ENCODE data around the gene SPSB4.

Gene SPSB4

GRCh38 chr3:141146979-141147470 is 95.9 kb downstream of the SPSB4 start:
- Histone ChIP-seq H3K4me3 (ENCODE audit: low read depth, low read length) (no peak overlapping the region), H3K27me3 (ENCODE audit: control insufficient read depth, insufficient read depth, low read length) (no peaks in the 10 kb centered on the region), H3K36me3 (ENCODE audit: control insufficient read depth, insufficient read depth, low read length) (no peaks in the 10 kb centered on the region), H3K9me3 (ENCODE audit: control insufficient read depth, insufficient read depth, low read length) (peaks cover 8% of the 10 kb centered on the region), H3K9ac (ENCODE audit: low read depth, low read length) (no peak overlapping the region), H3K27ac (ENCODE audit: low read depth, low read length) (no peak overlapping the region), H3K4me1 (ENCODE audit: control insufficient read depth, insufficient read depth, low read length) (peaks cover 11% of the 10 kb centered on the region; the same call in 1 of the 2 replicates)

- H3K4me1 ChIP-seq (ENCODE audit: control insufficient read depth, insufficient read depth, low read length): peaks cover 11% of the 10 kb centered on the region; the same call in 1 of the 2 replicates
- H3K9me3 ChIP-seq (ENCODE audit: control insufficient read depth, insufficient read depth, low read length): 0 out of 2 replicates have a peak, but pooled peaks cover 2% of the 10 kb centered on the region
- no peaks in the 10 kb centered on the region for H3K27me3 ChIP-seq (ENCODE audit: control insufficient read depth, insufficient read depth, low read length)
- no peak overlapping the region for H3K27ac ChIP-seq (ENCODE audit: low read depth, low read length)
- H3K36me3 ChIP-seq (ENCODE audit: control insufficient read depth, insufficient read depth, low read length): no peaks in the 10 kb centered on the region
- H3K9ac ChIP-seq (ENCODE audit: low read depth, low read length): no peak overlapping the region
- no peak overlapping the region for H3K4me3 ChIP-seq (ENCODE audit: low read depth, low read length)
These were observed 96.5 kb downstream of the SPSB4 start for GRCh38 chr3:141147657-141148056.

GRCh38 chr3:141148169-141148568 is 97.0 kb downstream of the SPSB4 start:
- Histone ChIP-seq H3K4me1 (ENCODE audit: control insufficient read depth, insufficient read depth, low read length) (peaks cover 16% of the 10 kb centered on the region; the same call in 1 of the 2 replicates), H3K4me3 (ENCODE audit: low read depth, low read length) (no peak overlapping the region), H3K27ac (ENCODE audit: low read depth, low read length) (no peak overlapping the region), H3K27me3 (ENCODE audit: control insufficient read depth, insufficient read depth, low read length) (no peaks in the 10 kb centered on the region), H3K9me3 (ENCODE audit: control insufficient read depth, insufficient read depth, low read length) (0 out of 2 replicates have a peak, but pooled peaks cover 2% of the 10 kb centered on the region), H3K36me3 (ENCODE audit: control insufficient read depth, insufficient read depth, low read length) (no peaks in the 10 kb centered on the region), H3K9ac (ENCODE audit: low read depth, low read length) (no peak overlapping the region)

GRCh38 chr3:141148770-141149169 is 97.6 kb downstream of the SPSB4 start:
- Histone ChIP-seq H3K36me3 (ENCODE audit: control insufficient read depth, insufficient read depth, low read length) (no peaks in the 10 kb centered on the region), H3K4me3 (ENCODE audit: low read depth, low read length) (no peak overlapping the region), H3K27me3 (ENCODE audit: control insufficient read depth, insufficient read depth, low read length) (no peaks in the 10 kb centered on the region), H3K9me3 (ENCODE audit: control insufficient read depth, insufficient read depth, low read length) (no peaks in the 10 kb centered on the region), H3K4me1 (ENCODE audit: control insufficient read depth, insufficient read depth, low read length) (peaks cover 18% of the 10 kb centered on the region; the same call in 1 of the 2 replicates), H3K27ac (ENCODE audit: low read depth, low read length) (no peak overlapping the region), H3K9ac (ENCODE audit: low read depth, low read length) (no peak overlapping the region)

- Histone ChIP-seq H3K27ac (ENCODE audit: low read depth, low read length) (no peak overlapping the region), H3K9ac (ENCODE audit: low read depth, low read length) (no peak overlapping the region), H3K36me3 (ENCODE audit: control insufficient read depth, insufficient read depth, low read length) (no peaks in the 10 kb centered on the region), H3K4me1 (ENCODE audit: control insufficient read depth, insufficient read depth, low read length) (peaks cover 18% of the 10 kb centered on the region; the same call in 1 of the 2 replicates), H3K27me3 (ENCODE audit: control insufficient read depth, insufficient read depth, low read length) (no peaks in the 10 kb centered on the region), H3K9me3 (ENCODE audit: control insufficient read depth, insufficient read depth, low read length) (no peaks in the 10 kb centered on the region), H3K4me3 (ENCODE audit: low read depth, low read length) (no peak overlapping the region)
These were observed 99.1 kb downstream of the SPSB4 start for GRCh38 chr3:141150081-141150830.

- Histone ChIP-seq H3K27me3 (ENCODE audit: control insufficient read depth, insufficient read depth, low read length) (no peaks in the 10 kb centered on the region), H3K9ac (ENCODE audit: low read depth, low read length) (no peak overlapping the region), H3K4me1 (ENCODE audit: control insufficient read depth, insufficient read depth, low read length) (peaks cover 18% of the 10 kb centered on the region; the same call in 1 of the 2 replicates), H3K9me3 (ENCODE audit: control insufficient read depth, insufficient read depth, low read length) (no peaks in the 10 kb centered on the region), H3K4me3 (ENCODE audit: low read depth, low read length) (no peak overlapping the region), H3K27ac (ENCODE audit: low read depth, low read length) (no peak overlapping the region), H3K36me3 (ENCODE audit: control insufficient read depth, insufficient read depth, low read length) (no peaks in the 10 kb centered on the region)
These were observed 99.8 kb downstream of the SPSB4 start for GRCh38 chr3:141150931-141151330.

- Histone ChIP-seq H3K9ac (ENCODE audit: low read depth, low read length) (no peak overlapping the region), H3K9me3 (ENCODE audit: control insufficient read depth, insufficient read depth, low read length) (no peaks in the 10 kb centered on the region), H3K27me3 (ENCODE audit: control insufficient read depth, insufficient read depth, low read length) (no peaks in the 10 kb centered on the region), H3K27ac (ENCODE audit: low read depth, low read length) (no peak overlapping the region), H3K4me3 (ENCODE audit: low read depth, low read length) (no peak overlapping the region), H3K36me3 (ENCODE audit: control insufficient read depth, insufficient read depth, low read length) (no peaks in the 10 kb centered on the region), H3K4me1 (ENCODE audit: control insufficient read depth, insufficient read depth, low read length) (peaks cover 18% of the 10 kb centered on the region; the same call in 1 of the 2 replicates)
These were observed 100.3 kb downstream of the SPSB4 start for GRCh38 chr3:141151439-141151838.

- H3K9ac ChIP-seq (ENCODE audit: low read depth, low read length): no peak overlapping the region
These were observed 101.0 kb downstream of the SPSB4 start for GRCh38 chr3:141152130-141152529.

GRCh38 chr3:141152801-141153678 is 101.9 kb downstream of the SPSB4 start:
- 0 out of 2 replicates have a peak, but pooled peaks cover 7% of the 10 kb centered on the region for H3K4me1 ChIP-seq (ENCODE audit: control insufficient read depth, insufficient read depth, low read length)
- H3K4me3 ChIP-seq (ENCODE audit: low read depth, low read length): no peak overlapping the region
- no peaks in the 10 kb centered on the region for H3K36me3 ChIP-seq (ENCODE audit: control insufficient read depth, insufficient read depth, low read length)
- H3K9ac ChIP-seq (ENCODE audit: low read depth, low read length): no peak overlapping the region
- H3K27ac ChIP-seq (ENCODE audit: low read depth, low read length): no peak overlapping the region
- no peaks in the 10 kb centered on the region for H3K27me3 ChIP-seq (ENCODE audit: control insufficient read depth, insufficient read depth, low read length)
- no peaks in the 10 kb centered on the region for H3K9me3 ChIP-seq (ENCODE audit: control insufficient read depth, insufficient read depth, low read length)

More at GRCh38 chr3:141152130-141152529, 101.0 kb downstream of the SPSB4 start:
- H3K36me3 ChIP-seq (ENCODE audit: control insufficient read depth, insufficient read depth, low read length): no peaks in the 10 kb centered on the region
- H3K27ac ChIP-seq (ENCODE audit: low read depth, low read length): no peak overlapping the region
- no peaks in the 10 kb centered on the region for H3K27me3 ChIP-seq (ENCODE audit: control insufficient read depth, insufficient read depth, low read length)
- H3K4me1 ChIP-seq (ENCODE audit: control insufficient read depth, insufficient read depth, low read length): peaks cover 15% of the 10 kb centered on the region; the same call in 1 of the 2 replicates
- no peaks in the 10 kb centered on the region for H3K9me3 ChIP-seq (ENCODE audit: control insufficient read depth, insufficient read depth, low read length)
- H3K4me3 ChIP-seq (ENCODE audit: low read depth, low read length): no peak overlapping the region

- H3K4me3 ChIP-seq (ENCODE audit: low read depth, low read length): no peak overlapping the region
- no peaks in the 10 kb centered on the region for H3K36me3 ChIP-seq (ENCODE audit: control insufficient read depth, insufficient read depth, low read length)
- H3K27me3 ChIP-seq (ENCODE audit: control insufficient read depth, insufficient read depth, low read length): no peaks in the 10 kb centered on the region
- no peak overlapping the region for H3K27ac ChIP-seq (ENCODE audit: low read depth, low read length)
- H3K4me1 ChIP-seq (ENCODE audit: control insufficient read depth, insufficient read depth, low read length): 0 out of 2 replicates have a peak, but pooled peaks cover 7% of the 10 kb centered on the region
- H3K9ac ChIP-seq (ENCODE audit: low read depth, low read length): no peak overlapping the region
- H3K9me3 ChIP-seq (ENCODE audit: control insufficient read depth, insufficient read depth, low read length): no peaks in the 10 kb centered on the region
These were observed 102.5 kb downstream of the SPSB4 start for GRCh38 chr3:141153679-141153966.

GRCh38 chr3:141164852-141165251 is 113.7 kb downstream of the SPSB4 start:
- H3K27ac ChIP-seq (ENCODE audit: low read depth, low read length): no peak overlapping the region
- no peaks in the 10 kb centered on the region for H3K36me3 ChIP-seq (ENCODE audit: control insufficient read depth, insufficient read depth, low read length)
- H3K4me3 ChIP-seq (ENCODE audit: low read depth, low read length): no peak overlapping the region
- no peak overlapping the region for H3K9ac ChIP-seq (ENCODE audit: low read depth, low read length)
- no peaks in the 10 kb centered on the region for H3K4me1 ChIP-seq (ENCODE audit: control insufficient read depth, insufficient read depth, low read length)
- H3K27me3 ChIP-seq (ENCODE audit: control insufficient read depth, insufficient read depth, low read length): no peaks in the 10 kb centered on the region
- no peaks in the 10 kb centered on the region for H3K9me3 ChIP-seq (ENCODE audit: control insufficient read depth, insufficient read depth, low read length)

All from HUES48 (cell line).